IMR-90 (cell line): ENCODE results near the gene PIP5K1B. TPM values are rescaled to one million over a fixed set of nuclear protein-coding genes. Genes with fewer than 3 reads are reported as not detected.

ENCODE experiments used
- ATAC-seq: fragments of 200-7000 bp; cut with Tn5 transposase; 2 replicates; pipeline ENCODE4 v1.9.1; 2020; ENCODE audit warnings: low read depth, mild to moderate bottlenecking, moderate library complexity
- BruUV-seq: library from RNA; stranded (reverse); fragments of 400-500 nt; replicated peaks from 2 replicates; lab custom pipeline; 2021; lab: Mats Ljungman, UMichigan
- CTCF ChIA-PET: fragments of 300-600 bp; formaldehyde crosslinking; extraction: SDS; loops from one replicate; lab custom pipeline; 2021; ENCODE audit warnings: antibody characterized with exemption; lab: Yijun Ruan, JAX
- POLR2A ChIA-PET: fragments of 300-600 bp; sonication (Branson Sonifier 250); formaldehyde crosslinking; loops from one replicate; lab custom pipeline; 2022; ENCODE audit warnings: antibody characterized with exemption; ENCODE audit not compliant: unreplicated experiment; lab: Charles Lee
- DNase-seq: peaks from one replicate; pipeline ENCODE4 v3.0.0; 2013
- H2AFZ ChIP-seq: replicated peaks from 2 replicates; pipeline ENCODE3; 2013; ENCODE audit warnings: low read length, mild to moderate bottlenecking; ENCODE audit not compliant: poor library complexity
- H2AK5ac ChIP-seq: 2 replicates; pipeline ENCODE4 v1.6.1; 2013; ENCODE audit warnings: low read depth, low read length, inconsistent platforms
- H2AK9ac ChIP-seq: replicated peaks from 2 replicates; pipeline ENCODE3; 2013; ENCODE audit warnings: mild to moderate bottlenecking, low read depth, low read length, moderate library complexity; ENCODE audit not compliant: poor library complexity
- H2BK120ac ChIP-seq: 2 replicates; pipeline ENCODE4 v1.6.1; 2013; ENCODE audit warnings: low read depth, low read length, inconsistent platforms
- H2BK15ac ChIP-seq: 3 replicates; pipeline ENCODE4 v1.6.1; 2013; ENCODE audit warnings: low read depth, low read length, inconsistent platforms
- H2BK20ac ChIP-seq: 2 replicates; pipeline ENCODE4 v1.6.1; 2013; ENCODE audit warnings: low read depth, mild to moderate bottlenecking, inconsistent platforms, low read length, moderate library complexity
- H2BK5ac ChIP-seq: 2 replicates; pipeline ENCODE4 v1.6.1; 2013; ENCODE audit warnings: mild to moderate bottlenecking, low read depth, low read length, inconsistent platforms; ENCODE audit not compliant: poor library complexity, severe bottlenecking
- H3K14ac ChIP-seq: replicated peaks from 2 replicates; pipeline ENCODE4 v1.6.1; 2013; ENCODE audit warnings: low read depth, low read length, inconsistent platforms
- H3K18ac ChIP-seq: 2 replicates; pipeline ENCODE4 v1.6.1; 2013; ENCODE audit warnings: low read depth, low read length, control low read depth
- H3K23ac ChIP-seq: 2 replicates; pipeline ENCODE4 v1.6.1; 2013; ENCODE audit warnings: low read depth, low read length, inconsistent platforms
- H3K27ac ChIP-seq: 2 replicates; pipeline ENCODE4 v1.5.1; 2013; ENCODE audit warnings: mild to moderate bottlenecking, control low read depth, low read length; ENCODE audit not compliant: insufficient read depth
- H3K27me3 ChIP-seq: 2 replicates; pipeline ENCODE4 v1.6.1; 2013; ENCODE audit warnings: low read length; ENCODE audit not compliant: control insufficient read depth, insufficient read depth
- H3K36me3 ChIP-seq: 2 replicates; pipeline ENCODE4 v1.6.1; 2013; ENCODE audit warnings: low read length, mixed read lengths; ENCODE audit not compliant: control insufficient read depth, insufficient read depth
- H3K4ac ChIP-seq: 2 replicates; pipeline ENCODE4 v1.6.1; 2013; ENCODE audit warnings: low read depth, low read length, inconsistent platforms
- H3K4me1 ChIP-seq: 2 replicates; pipeline ENCODE4 v1.6.1; 2013; ENCODE audit warnings: low read length, mixed read lengths; ENCODE audit not compliant: control insufficient read depth, insufficient read depth
- H3K4me2 ChIP-seq: 2 replicates; pipeline ENCODE4 v1.6.1; 2013; ENCODE audit warnings: low read depth, mild to moderate bottlenecking, control low read depth, low read length, moderate library complexity
- H3K4me3 ChIP-seq: 2 replicates; pipeline ENCODE4 v1.5.1; 2013; ENCODE audit warnings: low read depth, mild to moderate bottlenecking, control low read depth, low read length, moderate library complexity; ENCODE audit not compliant: insufficient read depth
- H3K56ac ChIP-seq: 2 replicates; pipeline ENCODE4 v1.6.1; 2013; ENCODE audit warnings: low read length, inconsistent platforms; ENCODE audit not compliant: insufficient read depth; ENCODE audit errors: extremely low read depth
- H3K79me1 ChIP-seq, 2 experiments: 2 replicates each; pipeline ENCODE4 v1.6.1; 2013; ENCODE audit warnings: low read length in 2 of 2, inconsistent platforms in 1 of 2, low read depth in 1 of 2
- H3K9ac ChIP-seq: 2 replicates; pipeline ENCODE4 v1.6.1; 2013; ENCODE audit warnings: low read depth, low read length, control low read depth
- H3K9me1 ChIP-seq: 2 replicates; pipeline ENCODE4 v1.6.1; 2013; ENCODE audit warnings: low read length, inconsistent platforms; ENCODE audit not compliant: insufficient read depth
- H3K9me3 ChIP-seq: 2 replicates; pipeline ENCODE4 v1.6.1; 2013; ENCODE audit warnings: low read length; ENCODE audit not compliant: control insufficient read depth, insufficient read depth
- H4K20me1 ChIP-seq: 2 replicates; pipeline ENCODE4 v1.6.1; 2013; ENCODE audit warnings: low read length, inconsistent platforms; ENCODE audit not compliant: insufficient read depth
- H4K5ac ChIP-seq: 2 replicates; pipeline ENCODE4 v1.6.1; 2013; ENCODE audit warnings: mild to moderate bottlenecking, low read depth, low read length, control low read depth
- H4K8ac ChIP-seq, 2 experiments: 2 replicates each; pipeline ENCODE4 v1.6.1; 2013; ENCODE audit warnings: low read depth in 2 of 2, low read length in 2 of 2, control low read depth in 1 of 2, inconsistent platforms in 1 of 2
- H4K91ac ChIP-seq: 2 replicates; pipeline ENCODE4 v1.6.1; 2013; ENCODE audit warnings: low read depth, low read length, inconsistent platforms; ENCODE audit not compliant: insufficient read depth
- BHLHE40 ChIP-seq: fragments of 150-350 bp; IDR thresholded peaks from 2 replicates; pipeline ENCODE4 v1.6.1; 2016; ENCODE audit warnings: mild to moderate bottlenecking, low read depth, low read length
- CEBPB ChIP-seq: IDR thresholded peaks from 2 replicates; pipeline ENCODE4 v1.6.1; 2012; ENCODE audit warnings: low read depth, low read length, improper control_type of control experiment
- CHD1 ChIP-seq: IDR thresholded peaks from 2 replicates; pipeline ENCODE4 v1.6.1; 2012; ENCODE audit warnings: low read depth, low read length, improper control_type of control experiment
- CTCF ChIP-seq: conservative IDR thresholded peaks from 2 replicates; pipeline ENCODE4 v1.5.1; 2012; ENCODE audit warnings: mild to moderate bottlenecking, low read depth, low read length, improper control_type of control experiment
- ELK1 ChIP-seq: fragments of 150-350 bp; IDR thresholded peaks from 2 replicates; pipeline ENCODE4 v1.6.1; 2016; ENCODE audit warnings: low read depth, mild to moderate bottlenecking, low read length, moderate library complexity, borderline replicate concordance
- FOS ChIP-seq: fragments of 150-350 bp; IDR thresholded peaks from 2 replicates; pipeline ENCODE4 v1.6.1; 2016; ENCODE audit warnings: low read depth, low read length
- MAFK ChIP-seq: IDR thresholded peaks from 2 replicates; pipeline ENCODE4 v1.6.1; 2012; ENCODE audit warnings: low read depth, low read length, improper control_type of control experiment
- MAZ ChIP-seq: IDR thresholded peaks from 2 replicates; pipeline ENCODE4 v1.6.1; 2012; ENCODE audit warnings: low read depth, mild to moderate bottlenecking, low read length, improper control_type of control experiment, moderate library complexity, borderline replicate concordance
- MXI1 ChIP-seq: IDR thresholded peaks from 2 replicates; pipeline ENCODE4 v1.6.1; 2012; ENCODE audit warnings: low read depth, mild to moderate bottlenecking, low read length, moderate library complexity, borderline replicate concordance
- NFE2L2 ChIP-seq: fragments of 150-350 bp; IDR thresholded peaks from 2 replicates; pipeline ENCODE4 v1.6.1; 2016; ENCODE audit warnings: low read depth, mild to moderate bottlenecking, low read length
- POLR2A ChIP-seq: IDR thresholded peaks from 2 replicates; pipeline ENCODE4 v1.6.1; 2012; ENCODE audit warnings: mild to moderate bottlenecking, low read depth, low read length
- RAD21 ChIP-seq: IDR thresholded peaks from 2 replicates; pipeline ENCODE4 v1.6.1; 2012; ENCODE audit warnings: low read length, improper control_type of control experiment
- RCOR1 ChIP-seq: IDR thresholded peaks from 2 replicates; pipeline ENCODE4 v1.6.1; 2012; ENCODE audit warnings: mild to moderate bottlenecking, low read length, improper control_type of control experiment; ENCODE audit not compliant: insufficient replicate concordance
- RFX5 ChIP-seq: IDR thresholded peaks from 2 replicates; pipeline ENCODE4 v1.8.0; 2012; ENCODE audit warnings: low read depth, mild to moderate bottlenecking, low read length, moderate library complexity
- SMC3 ChIP-seq: fragments of 150-350 bp; IDR thresholded peaks from 2 replicates; pipeline ENCODE4 v1.6.1; 2016; ENCODE audit warnings: low read depth, mild to moderate bottlenecking, antibody characterized with exemption, low read length, moderate library complexity
- whole genome bisulfite sequencing, 2 experiments: methylation state at CpG; one replicate each; pipeline versions ENCODE4 v1.1.5 to v1.1.7; 2013; ENCODE audit warnings: missing lambda C conversion rate in 2 of 2; ENCODE audit not compliant: insufficient read length in 1 of 2; ENCODE audit errors: extremely low coverage in 2 of 2; 5-methylcytosine and 5-hydroxymethylcytosine counted together
- dilution Hi-C: fragments of 300-500 bp; cut with HindIII; formaldehyde crosslinking; loops from one replicate; pipeline ENCODE4 v1.14.3; 2018; ENCODE audit warnings: low sequenced_read_pairs; ENCODE audit not compliant: unreplicated experiment
- in situ Hi-C: fragments of 300-500 bp; cut with MboI; formaldehyde crosslinking; loops from 3 replicates; pipeline ENCODE4 v1.14.3; 2019; ENCODE audit warnings: low sequenced_read_pairs, inconsistent platforms, mixed read lengths
- intact Hi-C: fragments of 100-400 bp; cut with micrococcal nuclease; formaldehyde crosslinking; loops from 2 replicates; pipeline ENCODE4 v1.10.0; 2022
- polyA plus RNA-seq, 3 experiments: library from polyadenylated mRNA; depleted of rRNA; stranded (reverse); fragments of >200 nt; gene quantifications; 2 replicates each; pipeline ENCODE4 v1.2.3, GENCODE V29; 2012; ENCODE audit warnings: low replicate concordance in 1 of 3
- total RNA-seq: library from RNA; depleted of rRNA; stranded (reverse); fragments of >200 nt; gene quantifications from 2 replicates; pipeline ENCODE4 v1.2.3, GENCODE V29; 2012
- TF ChIP-seq, protein P1 (sequence below): fragments of 150-350 bp; IDR thresholded peaks from 2 replicates; pipeline ENCODE4 v1.6.1; 2017; ENCODE audit warnings: mild to moderate bottlenecking, antibody characterized with exemption, low read length, low read depth

Gene PIP5K1B
- total and polyA plus RNA-seq, 2 of the 4 experiments (the other 2 are of a cell fraction) = not detected

DNA sequence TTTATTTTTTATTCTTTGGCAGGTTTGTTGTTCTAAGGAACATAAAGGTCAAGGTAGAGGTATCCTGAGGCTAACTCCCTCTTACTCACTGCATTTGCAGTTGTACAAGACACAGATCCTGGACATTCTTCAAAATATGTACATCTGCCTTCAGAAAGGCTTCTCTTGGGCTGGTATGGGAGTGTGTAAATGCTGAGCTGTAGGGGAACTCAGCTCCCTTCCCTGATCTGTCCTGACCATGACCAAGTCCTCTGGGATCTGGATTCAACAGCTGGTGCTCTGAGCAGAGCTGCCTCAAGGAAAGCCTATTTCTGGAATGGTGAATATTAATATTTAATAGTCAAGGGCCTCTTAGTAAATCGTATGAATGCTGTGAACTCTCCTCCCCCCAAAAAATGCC, 191.4 kb downstream of the PIP5K1B start:
- dilution Hi-C loops (no loop called here), intact Hi-C loops (no loop called here)
- no TSS peak for BruUV-seq

More for the DNA sequence above, 191.4 kb downstream of the PIP5K1B start:
- no peaks in the 10 kb centered on the region; the same call in none of the 2 replicates for H3K27me3 ChIP-seq
- no peak overlapping the region for H4K8ac ChIP-seq
- no peaks in the 10 kb centered on the region for H3K9me3 ChIP-seq
- H3K4me2 ChIP-seq = no peak overlapping the region
- no peak overlapping the region for H3K14ac ChIP-seq
- in situ Hi-C loops = no loop called here
- H2AFZ ChIP-seq = no peak overlapping the region
- no peak overlapping the region for H2BK20ac ChIP-seq
- no peak overlapping the region for H2BK5ac ChIP-seq
- H3K36me3 ChIP-seq = no peaks in the 10 kb centered on the region
- H4K91ac ChIP-seq = no peak overlapping the region
- no peaks in the 10 kb centered on the region for H3K79me1 ChIP-seq
- no CpG with 5 or more reads among the region's 1 CpG for WGBS, 2 experiments
- CTCF ChIA-PET = no interaction called here
- H3K4me1 ChIP-seq = no peaks in the 10 kb centered on the region
- H2AK5ac ChIP-seq = no peak overlapping the region
- TF ChIP-seq RFX5 (no peak), NFE2L2 (no peak), RAD21 (no peak), RCOR1 (no peak), MXI1 (no peak), POLR2A (no peak), ELK1 (no peak), CTCF (no peak), CEBPB (no peak), FOS (no peak), MAZ (no peak), SMC3 (no peak), BHLHE40 (no peak), MAFK (no peak), CHD1 (no peak)
- TF ChIP-seq, protein P1, sequence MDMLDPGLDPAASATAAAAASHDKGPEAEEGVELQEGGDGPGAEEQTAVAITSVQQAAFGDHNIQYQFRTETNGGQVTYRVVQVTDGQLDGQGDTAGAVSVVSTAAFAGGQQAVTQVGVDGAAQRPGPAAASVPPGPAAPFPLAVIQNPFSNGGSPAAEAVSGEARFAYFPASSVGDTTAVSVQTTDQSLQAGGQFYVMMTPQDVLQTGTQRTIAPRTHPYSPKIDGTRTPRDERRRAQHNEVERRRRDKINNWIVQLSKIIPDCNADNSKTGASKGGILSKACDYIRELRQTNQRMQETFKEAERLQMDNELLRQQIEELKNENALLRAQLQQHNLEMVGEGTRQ = no peak
- H3K56ac ChIP-seq = no peak overlapping the region
- no peak overlapping the region for H3K9ac ChIP-seq
- no peaks in the 10 kb centered on the region for H3K9me1 ChIP-seq
- H4K20me1 ChIP-seq = no peaks in the 10 kb centered on the region
- H4K5ac ChIP-seq = no peak overlapping the region
- ATAC-seq (no peak), DNase-seq (no peak)
- H3K4me3 ChIP-seq = no peak overlapping the region
- H2BK120ac ChIP-seq = no peak overlapping the region
- no peak overlapping the region for H3K27ac ChIP-seq
- no peak overlapping the region for H3K18ac ChIP-seq
- no peak overlapping the region for H3K4ac ChIP-seq
- H2BK15ac ChIP-seq = no peak overlapping the region
- POLR2A ChIA-PET = no interaction called here
- no peak overlapping the region for H3K23ac ChIP-seq
- H2AK9ac ChIP-seq = no peak overlapping the region
